Measurements from ENCODE around the gene CEACAM19.

CEACAM19 gene

GRCh38 chr19:44645407-44646048, 25.8 kb upstream of the CEACAM19 start:
- no peak for TF ChIP-seq CTCF (IDR thresholded peaks at IDR 0.05; ENCODE audit: control extremely low read depth, extremely low read depth, low read depth, missing control alignments)
- ChIA-PET POLR2A (no interaction called here), CTCF (interaction anchor here (1.0 to 1.6 kb wide), 2 partner anchors 12 to 18 kb away, joined by 4 to 6 read pairs; no protein-coding TSS in a partner anchor)
- no peak for DNase-seq (ENCODE audit: extremely low spot score)

- TF ChIP-seq CTCF (IDR thresholded peaks at IDR 0.05; ENCODE audit: control extremely low read depth, extremely low read depth, low read depth, missing control alignments), result no peak
- POLR2A ChIA-PET, result no interaction called here
- DNase-seq (ENCODE audit: extremely low spot score), result no peak
- CTCF ChIA-PET, result interaction anchor here (1.0 to 1.6 kb wide), 2 partner anchors 11 to 17 kb away, joined by 4 to 6 read pairs; no protein-coding TSS in a partner anchor
Measured at GRCh38 chr19:44646049-44646416, 25.2 kb upstream of the CEACAM19 start.

- TF ChIP-seq CTCF (IDR thresholded peaks at IDR 0.05; ENCODE audit: control extremely low read depth, extremely low read depth, low read depth, missing control alignments), result no peak
- no peak for DNase-seq (ENCODE audit: extremely low spot score)
- CTCF ChIA-PET, result no interaction called here
- POLR2A ChIA-PET, result no interaction called here
Measured at GRCh38 chr19:44647144-44647543, 24.1 kb upstream of the CEACAM19 start.

- POLR2A ChIA-PET, result no interaction called here
- no peak for TF ChIP-seq CTCF (IDR thresholded peaks at IDR 0.05; ENCODE audit: control extremely low read depth, extremely low read depth, low read depth, missing control alignments)
- no peak for DNase-seq (ENCODE audit: extremely low spot score)
- CTCF ChIA-PET, result interaction anchor here (1.0 to 2.9 kb wide), 6 partner anchors 9 to 135 kb away, joined by 3 to 21 read pairs (median 6); no protein-coding TSS in a partner anchor
Measured at GRCh38 chr19:44648631-44649251, 22.5 kb upstream of the CEACAM19 start.

GRCh38 chr19:44649578-44650145, 21.6 kb upstream of the CEACAM19 start:
- POLR2A ChIA-PET, result no interaction called here
- CTCF ChIA-PET, result interaction anchor here (1.0 to 2.9 kb wide), 5 partner anchors 8 to 134 kb away, joined by 3 to 21 read pairs (median 9); no protein-coding TSS in a partner anchor
- no peak for TF ChIP-seq CTCF (IDR thresholded peaks at IDR 0.05; ENCODE audit: control extremely low read depth, extremely low read depth, low read depth, missing control alignments)
- no peak for DNase-seq (ENCODE audit: extremely low spot score)

GRCh38 chr19:44653343-44653742, 17.9 kb upstream of the CEACAM19 start:
- no peak for TF ChIP-seq CTCF (IDR thresholded peaks at IDR 0.05; ENCODE audit: control extremely low read depth, extremely low read depth, low read depth, missing control alignments)
- ChIA-PET CTCF (interaction anchor here (1.0 to 12.8 kb wide), 8 partner anchors 9 to 191 kb away, joined by 3 to 103 read pairs (median 6); no protein-coding TSS in a partner anchor), POLR2A (no interaction called here)
- no peak for DNase-seq (ENCODE audit: extremely low spot score)

Data from GM10248 (cell line).